NCI-H2171 treated with DMSO at 0.1 percent for 48 hours (cell line): ENCODE measurements around the gene TENM4.
"Not testable (repeated sequence)": the region's sequence is repeated elsewhere in the genome, so short reads cannot be mapped to it uniquely, and the experiment has no call there.

ENCODE experiments used
- DNase-seq: peaks from one replicate; lab custom pipeline; 2025; lab: John Stamatoyannopoulos, UW

The TENM4 gene

DNA sequence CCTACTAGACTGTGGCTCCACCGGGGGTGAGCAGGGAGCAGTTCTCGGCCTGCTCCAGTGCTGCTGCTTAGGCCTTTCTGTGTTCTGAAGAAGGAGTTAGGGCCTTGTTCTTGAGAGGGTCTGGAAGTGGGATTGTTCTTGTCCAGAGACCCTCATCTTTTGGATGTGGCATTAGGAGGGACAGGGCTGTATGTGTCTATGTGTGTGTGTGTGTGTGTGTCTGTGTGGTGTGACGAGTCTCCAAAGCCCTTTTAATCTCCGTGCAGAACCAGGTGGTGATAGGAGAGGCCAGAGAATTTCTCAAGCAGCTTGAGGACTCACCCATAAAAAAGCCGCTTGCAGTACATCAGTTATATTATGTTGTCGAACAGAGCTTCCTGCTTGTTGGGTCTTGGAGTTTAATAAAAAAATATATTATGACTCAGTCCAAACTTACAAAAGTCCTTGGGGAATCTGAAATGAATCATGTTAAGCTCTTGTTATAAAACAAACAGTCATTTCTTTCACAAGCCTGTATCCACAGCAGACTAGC, 196.5 kb downstream of the TENM4 start:
- DNase-seq: no peak

GRCh38 chr11:79243422-79244210, 197.2 kb downstream of the TENM4 start:
- DNase-seq: no peak

DNA sequence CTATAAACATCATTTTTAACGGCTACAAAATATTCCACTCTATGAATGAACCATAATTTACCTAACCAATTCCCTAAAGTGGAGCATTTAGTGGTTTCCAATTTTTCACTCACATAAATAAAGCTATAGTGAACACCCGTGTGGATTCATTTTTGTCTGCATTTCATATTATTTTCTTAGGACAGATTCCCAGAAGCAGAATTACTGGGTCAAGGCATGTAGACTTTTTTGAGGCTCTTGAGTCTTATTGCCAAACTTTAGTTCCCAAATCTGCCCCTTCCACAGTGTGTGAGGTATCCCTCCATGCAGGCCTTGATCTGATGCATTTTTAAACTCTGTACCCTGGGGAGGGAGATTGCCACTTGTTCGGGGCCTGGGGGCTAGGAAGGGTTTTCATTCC, 198.2 kb downstream of the TENM4 start:
- no peak for DNase-seq

DNA sequence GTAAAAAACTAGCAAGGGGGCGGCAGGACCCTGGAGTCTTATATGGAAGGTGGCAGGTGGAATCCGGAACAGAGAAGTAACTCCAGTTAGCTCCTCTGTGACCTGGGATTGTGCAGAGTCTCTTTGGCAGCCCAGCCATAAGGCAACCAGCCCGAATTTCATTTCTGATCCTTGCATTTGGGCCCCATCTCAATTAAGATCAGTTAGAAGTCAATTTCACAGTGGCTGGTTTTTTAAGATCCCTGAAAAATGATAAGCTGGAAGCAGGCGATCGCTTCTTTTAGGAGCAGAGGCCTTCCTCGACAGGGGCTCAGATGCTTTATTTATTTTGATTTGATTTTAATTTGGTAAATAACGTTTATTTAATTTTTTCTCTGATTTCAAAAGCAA, 199.0 kb downstream of the TENM4 start:
- DNase-seq: no peak

DNA sequence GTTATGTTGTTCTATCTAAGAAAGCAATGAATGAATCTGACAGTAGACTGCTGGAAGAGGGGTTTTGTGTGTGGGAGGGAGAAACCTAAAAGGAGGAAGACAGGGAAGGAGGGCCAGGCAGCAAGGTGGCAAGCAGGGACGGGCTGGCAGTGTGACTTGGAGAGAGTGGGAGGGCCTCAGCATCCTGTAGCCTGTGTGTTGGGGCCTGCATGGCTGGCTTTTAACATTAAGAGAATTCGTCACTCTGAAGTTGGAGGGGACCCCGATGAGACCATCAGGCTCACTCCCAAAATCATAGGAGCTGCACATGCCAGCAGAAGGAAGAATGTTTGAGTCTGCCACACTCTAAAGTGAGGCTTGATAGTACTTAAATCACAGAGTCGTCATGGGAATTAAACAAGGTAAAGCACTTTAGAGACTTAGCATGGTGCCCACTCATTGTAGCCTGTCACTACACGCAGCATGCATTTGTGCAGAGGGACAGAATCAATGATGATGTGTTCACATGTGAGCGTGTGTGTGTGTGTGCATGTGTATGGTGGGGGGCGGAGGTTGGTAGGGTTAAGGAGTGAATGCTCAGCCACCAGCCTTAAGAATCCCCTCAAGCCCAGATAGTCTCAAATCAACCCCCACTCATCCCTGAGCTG, 199.5 kb downstream of the TENM4 start:
- no peak for DNase-seq

DNA sequence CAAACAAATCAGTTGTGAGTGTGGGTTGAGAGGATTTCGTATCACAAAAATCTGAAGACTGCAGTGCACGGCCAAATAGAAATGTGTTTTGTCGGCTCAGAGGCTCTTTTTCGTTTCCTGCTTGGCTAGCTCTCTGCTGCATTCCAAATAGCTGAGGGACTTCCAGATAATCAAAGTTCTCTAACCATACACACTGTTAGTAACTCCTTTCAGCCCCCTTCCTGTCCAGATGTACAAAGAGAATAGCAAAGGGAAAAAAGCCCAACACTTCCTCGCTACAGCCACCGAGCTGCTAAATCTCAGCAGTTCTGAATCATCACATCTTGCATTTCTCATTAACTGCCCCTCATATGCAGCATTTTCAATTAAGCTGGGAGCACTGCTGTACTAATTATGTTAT, 203.1 kb downstream of the TENM4 start:
- DNase-seq: no peak

- no peak for DNase-seq
Observed at GRCh38 chr11:79237091-79237490, 203.7 kb downstream of the TENM4 start.

GRCh38 chr11:79236541-79236971, 204.3 kb downstream of the TENM4 start:
- DNase-seq: no peak

- DNase-seq: no peak
Observed at GRCh38 chr11:79235696-79236095, 205.1 kb downstream of the TENM4 start.

GRCh38 chr11:79232346-79232745, 208.5 kb downstream of the TENM4 start:
- peak; percentile 94 for DNase-seq

GRCh38 chr11:79229047-79229446, 211.8 kb downstream of the TENM4 start:
- DNase-seq: no peak

- DNase-seq: no peak
Observed at GRCh38 chr11:79227767-79228755, 212.8 kb downstream of the TENM4 start.

DNA sequence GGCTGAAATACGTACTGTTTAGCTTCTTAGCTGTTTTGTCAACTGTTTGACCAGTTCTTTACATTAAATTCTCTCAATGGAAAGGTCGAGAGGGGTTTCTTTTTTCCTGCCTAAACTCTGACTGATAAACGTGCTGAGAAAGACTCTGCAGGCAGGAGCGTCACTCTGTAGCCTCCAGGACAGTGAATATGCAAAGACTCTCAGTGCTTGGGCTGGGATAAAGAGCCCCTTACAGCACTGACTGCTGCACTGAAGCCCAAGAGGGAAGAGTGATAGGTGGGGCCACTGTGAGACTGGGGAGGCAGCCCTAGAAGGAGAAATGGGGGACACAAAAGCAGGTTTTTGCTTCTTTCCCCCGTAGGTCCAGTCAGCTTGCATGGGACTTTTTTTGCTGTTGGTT, 213.5 kb downstream of the TENM4 start:
- no peak for DNase-seq

- DNase-seq: no peak
Observed at GRCh38 chr11:79226126-79226525, 214.7 kb downstream of the TENM4 start.

DNA sequence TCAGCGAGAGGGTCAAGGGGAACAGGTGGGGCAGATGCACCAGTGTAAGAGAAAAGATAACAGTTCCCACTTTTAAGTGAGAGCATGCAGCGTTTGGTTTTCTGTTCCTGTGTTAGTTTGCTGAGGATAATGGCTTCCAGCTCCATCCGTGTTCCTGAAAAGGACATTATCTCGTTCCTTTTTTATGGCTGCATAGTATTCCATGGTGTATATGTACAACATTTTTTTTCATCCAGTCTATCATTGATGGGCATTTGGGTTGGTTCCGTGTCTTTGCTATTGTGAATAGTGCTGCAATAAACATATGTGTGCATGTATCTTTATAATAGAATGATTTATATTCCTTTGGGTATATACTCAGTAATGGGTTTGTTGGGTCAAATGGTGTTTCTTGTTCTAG, 218.7 kb downstream of the TENM4 start:
- not testable (repeated sequence) for DNase-seq

- no peak for DNase-seq
Observed at GRCh38 chr11:79221444-79222130, 219.2 kb downstream of the TENM4 start.

DNA sequence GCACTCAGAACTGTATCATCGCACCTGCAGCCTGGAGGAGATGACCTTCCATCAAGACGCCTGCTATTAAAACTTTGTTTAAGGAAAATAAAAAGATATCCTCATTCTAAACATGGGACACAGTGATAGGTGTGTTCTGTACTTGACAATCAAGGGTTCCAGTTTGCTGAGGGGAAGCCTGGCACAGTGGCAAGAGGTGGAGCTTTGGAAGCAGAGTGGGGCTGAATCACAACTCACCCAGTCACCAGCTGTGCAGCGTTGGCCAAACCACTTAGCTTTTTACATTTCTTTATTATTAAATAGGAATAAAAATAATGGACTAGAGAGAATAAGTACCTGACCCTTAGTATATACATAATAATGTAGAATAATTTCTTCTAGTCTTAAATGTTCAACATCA, 220.7 kb downstream of the TENM4 start:
- DNase-seq: no peak

DNA sequence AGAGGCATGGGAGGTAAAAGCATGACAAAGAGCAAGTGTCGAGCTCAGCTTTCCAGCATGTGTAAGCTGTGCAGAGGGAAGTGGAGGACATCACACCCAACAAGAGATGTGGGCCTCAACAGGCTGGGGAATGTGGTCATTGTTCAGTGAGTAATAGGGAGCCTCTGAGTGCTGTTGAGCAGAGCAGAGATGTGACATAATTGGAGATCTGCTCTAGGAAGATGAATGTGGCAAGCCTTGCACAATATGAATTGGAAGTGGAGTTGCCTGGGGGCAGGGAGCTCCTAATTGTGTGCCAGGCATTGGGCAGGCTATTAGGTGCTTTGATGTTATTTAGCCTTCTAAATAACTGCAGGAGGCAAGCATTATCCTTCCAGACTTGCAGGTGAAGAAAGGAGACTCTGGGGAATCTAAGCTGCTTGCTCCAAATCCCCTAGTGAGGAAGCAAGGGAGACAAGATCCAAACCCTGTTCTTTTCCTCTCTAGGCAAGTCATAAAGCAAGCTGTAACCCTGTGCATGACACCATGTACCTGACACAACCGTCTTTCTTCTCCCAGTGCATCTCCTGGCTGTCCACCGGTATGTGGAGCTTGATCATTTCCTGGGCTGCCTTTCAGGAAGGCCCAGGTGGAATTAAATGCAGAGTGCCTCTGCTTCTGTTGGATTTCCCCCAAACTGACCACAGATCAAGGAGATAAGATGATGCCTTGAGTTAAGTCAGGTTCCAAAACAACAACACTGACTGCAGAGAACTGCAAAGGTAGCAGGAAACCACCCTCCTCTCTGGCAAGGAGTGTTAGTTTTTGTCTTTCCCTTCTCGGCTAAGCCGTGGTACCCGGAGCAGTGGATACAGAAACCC, 221.4 kb downstream of the TENM4 start:
- no peak for DNase-seq

DNA sequence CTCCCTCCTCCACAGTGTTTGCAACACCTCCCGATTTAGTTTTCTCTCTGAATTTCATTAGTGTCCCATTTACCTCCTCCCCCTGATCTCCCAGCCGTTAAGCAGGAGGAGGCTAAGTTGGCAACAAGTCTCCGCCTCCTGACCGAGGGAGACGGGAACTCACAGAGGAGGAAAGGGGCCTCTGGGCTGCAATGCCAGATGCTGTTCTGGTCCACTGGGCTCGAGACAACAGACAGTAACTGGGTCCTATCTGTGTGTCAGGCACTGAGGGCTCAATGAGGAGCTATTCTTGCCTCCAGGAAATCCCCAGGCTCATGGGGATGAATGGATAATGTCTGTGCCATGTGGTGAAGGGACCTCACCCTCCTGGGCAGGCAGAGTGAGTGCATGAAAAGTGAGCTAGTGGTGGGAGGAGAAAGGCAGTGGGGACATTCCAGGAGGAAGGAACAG, 228.1 kb downstream of the TENM4 start:
- no peak for DNase-seq

GRCh38 chr11:79209540-79210266, 231.1 kb downstream of the TENM4 start:
- no peak for DNase-seq
